ENCODE measurements around the gene JPH2. TPM values are rescaled to one million over a fixed set of nuclear protein-coding genes. Genes with fewer than 3 reads are reported as not detected.

Gene JPH2
- total RNA-seq, 1 donor from 2014 or later, result 18.5 TPM

DNA sequence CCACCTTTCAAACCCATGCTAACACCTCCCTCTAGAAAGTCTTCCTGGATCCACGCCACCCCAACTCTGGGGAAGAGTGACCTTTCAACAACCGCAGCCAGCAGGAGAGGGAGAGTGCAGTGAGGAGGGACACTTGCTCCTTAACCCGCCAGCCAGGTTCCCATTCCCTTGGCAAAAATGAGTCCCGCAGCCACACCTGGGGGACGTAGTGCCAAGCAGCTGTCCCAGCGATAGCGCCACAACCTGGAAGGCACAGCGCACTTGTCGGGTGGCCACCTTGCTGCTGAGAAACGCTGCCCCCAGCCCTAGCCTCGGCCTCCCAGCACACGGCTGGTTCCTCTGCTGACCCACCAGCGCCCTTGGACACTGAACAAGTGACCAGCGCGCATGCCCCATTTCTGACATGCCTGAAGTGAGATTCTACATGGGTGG lies 119.3 kb downstream of the JPH2 start:
- no peak for FAIRE-seq
- Histone ChIP-seq H3K27me3 (ENCODE audit: insufficient read depth, low read length) (no peaks in the 10 kb centered on the region), H3K4me3 (ENCODE audit: insufficient read depth, low read depth, low read length) (no peak overlapping the region)

GRCh38 chr20:44066645-44067606 lies 120.1 kb downstream of the JPH2 start:
- no peak for DNase-seq (ENCODE audit: low read depth)
- Mint-ChIP-seq H3K27ac (ENCODE audit: unreplicated experiment) (no peak overlapping the region), H3K36me3 (ENCODE audit: low read depth, unreplicated experiment) (no peaks in the 10 kb centered on the region), H3K4me3 (ENCODE audit: unreplicated experiment) (no peak overlapping the region), H3K9me3 (ENCODE audit: unreplicated experiment) (no peaks in the 10 kb centered on the region), H3K27me3 (ENCODE audit: low read depth, unreplicated experiment) (peaks cover 36% of the 10 kb centered on the region), H3K4me1 (ENCODE audit: low read depth, unreplicated experiment) (no peaks in the 10 kb centered on the region)
- Histone ChIP-seq H3K79me2 (ENCODE audit: insufficient read depth, low read length) (no peaks in the 10 kb centered on the region), H2AFZ (ENCODE audit: low read depth, low read length) (no peak overlapping the region), H3K4me2 (ENCODE audit: low read length) (no peak overlapping the region), H3K4me1 (ENCODE audit: insufficient read depth, low read length) (no peaks in the 10 kb centered on the region), H3K4me3 (ENCODE audit: insufficient read depth, low read depth, low read length) (no peak overlapping the region), H3K9me3 (ENCODE audit: insufficient read depth, low read depth, low read length) (no peaks in the 10 kb centered on the region), H3K9ac (ENCODE audit: low read length) (no peak overlapping the region), H3K36me3 (ENCODE audit: insufficient read depth, low read length) (no peaks in the 10 kb centered on the region), H3K27ac (ENCODE audit: low read depth, low read length) (no peak overlapping the region), H4K20me1 (ENCODE audit: insufficient read depth, low read length) (no peaks in the 10 kb centered on the region), H3K27me3 (ENCODE audit: insufficient read depth, low read length) (no peaks in the 10 kb centered on the region)
- TF ChIP-seq CTCF (IDR thresholded peaks at IDR 0.05; ENCODE audit: insufficient read depth, low read depth, low read length) (no peak), EZH2 (IDR thresholded peaks at IDR 0.05; ENCODE audit: insufficient read depth, low read length) (no peak)
- FAIRE-seq, result no peak

More for the DNA sequence above, 119.3 kb downstream of the JPH2 start:
- Histone ChIP-seq H3K36me3 (ENCODE audit: insufficient read depth, low read length) (no peaks in the 10 kb centered on the region), H4K20me1 (ENCODE audit: insufficient read depth, low read length) (no peaks in the 10 kb centered on the region), H3K4me2 (ENCODE audit: low read length) (no peak overlapping the region), H2AFZ (ENCODE audit: low read depth, low read length) (no peak overlapping the region), H3K9me3 (ENCODE audit: insufficient read depth, low read depth, low read length) (no peaks in the 10 kb centered on the region), H3K9ac (ENCODE audit: low read length) (no peak overlapping the region), H3K27ac (ENCODE audit: low read depth, low read length) (no peak overlapping the region), H3K4me1 (ENCODE audit: insufficient read depth, low read length) (no peaks in the 10 kb centered on the region), H3K79me2 (ENCODE audit: insufficient read depth, low read length) (no peaks in the 10 kb centered on the region)
- Mint-ChIP-seq H3K27me3 (ENCODE audit: low read depth, unreplicated experiment) (peaks cover 39% of the 10 kb centered on the region), H3K4me3 (ENCODE audit: unreplicated experiment) (no peak overlapping the region), H3K9me3 (ENCODE audit: unreplicated experiment) (no peaks in the 10 kb centered on the region), H3K36me3 (ENCODE audit: low read depth, unreplicated experiment) (no peaks in the 10 kb centered on the region), H3K4me1 (ENCODE audit: low read depth, unreplicated experiment) (no peaks in the 10 kb centered on the region), H3K27ac (ENCODE audit: unreplicated experiment) (no peak overlapping the region)
- TF ChIP-seq EZH2 (IDR thresholded peaks at IDR 0.05; ENCODE audit: insufficient read depth, low read length) (no peak), CTCF (IDR thresholded peaks at IDR 0.05; ENCODE audit: insufficient read depth, low read depth, low read length) (no peak)
- no peak for DNase-seq (ENCODE audit: low read depth)
